GM23338 (cell line): ENCODE results near the gene ME3. TPM values are rescaled to one million over a fixed set of nuclear protein-coding genes. Genes with fewer than 3 reads are reported as not detected.

Experiments used
- ATAC-seq: fragments of 200-7000 bp; cut with Tn5 transposase; 3 replicates; pipeline ENCODE4 v1.9.1; 2020
- DNase-seq: peaks from one replicate; pipeline ENCODE4 v3.0.0-alpha.2; 2015; ENCODE audit warnings: low spot score
- H2AFZ ChIP-seq: fragments of 200-600 bp; sonication (generic); 2 replicates; pipeline ENCODE4 v1.8.0; 2016; ENCODE audit warnings: antibody characterized with exemption, mild to moderate bottlenecking, moderate library complexity
- H3F3A ChIP-seq: fragments of 200-600 bp; sonication (generic); replicated peaks from 2 replicates; pipeline ENCODE4 v1.8.0; 2017; ENCODE audit warnings: antibody characterized with exemption, mixed run types, low read depth
- H3K27ac ChIP-seq: fragments of 200-600 bp; sonication (generic); 2 replicates; pipeline ENCODE4 v1.6.1; 2016; ENCODE audit warnings: low read depth
- H3K27me3 ChIP-seq: fragments of 200-600 bp; sonication (generic); 2 replicates; pipeline ENCODE4 v1.8.0; 2016; ENCODE audit warnings: mild to moderate bottlenecking, mixed run types, moderate library complexity; ENCODE audit not compliant: insufficient read depth
- H3K36me3 ChIP-seq: fragments of 200-600 bp; sonication (generic); 2 replicates; pipeline ENCODE4 v1.8.0; 2016; ENCODE audit warnings: mild to moderate bottlenecking; ENCODE audit not compliant: insufficient read depth
- H3K4me1 ChIP-seq: fragments of 200-600 bp; sonication (generic); 2 replicates; pipeline ENCODE4 v1.8.0; 2016; ENCODE audit warnings: mild to moderate bottlenecking, moderate library complexity; ENCODE audit not compliant: insufficient read depth
- H3K4me2 ChIP-seq: fragments of 200-600 bp; sonication (generic); 2 replicates; pipeline ENCODE4 v1.7.1; 2017; ENCODE audit warnings: mixed run types
- H3K4me3 ChIP-seq: fragments of 200-600 bp; sonication (generic); 2 replicates; pipeline ENCODE4 v1.6.1; 2016; ENCODE audit warnings: mixed run types
- H3K79me2 ChIP-seq: fragments of 200-600 bp; sonication (generic); replicated peaks from 2 replicates; pipeline ENCODE4 v1.8.0; 2017; ENCODE audit warnings: mild to moderate bottlenecking; ENCODE audit not compliant: insufficient read depth
- H3K9me2 ChIP-seq: fragments of 200-600 bp; sonication (generic); 2 replicates; pipeline ENCODE4 v1.8.0; 2017; ENCODE audit not compliant: insufficient read depth
- H4K20me1 ChIP-seq: fragments of 200-600 bp; sonication (generic); replicated peaks from 2 replicates; pipeline ENCODE4 v1.8.0; 2017; ENCODE audit warnings: mild to moderate bottlenecking; ENCODE audit not compliant: insufficient read depth
- H3K27ac Mint-ChIP-seq: 2 replicates; pipeline ENCODE4 v1.8.0; 2020; ENCODE audit warnings: inconsistent platforms, mild to moderate bottlenecking, moderate library complexity, mixed read lengths
- H3K27me3 Mint-ChIP-seq: 3 replicates; pipeline ENCODE4 v1.8.0; 2022; ENCODE audit warnings: low read depth, mild to moderate bottlenecking, moderate library complexity, mixed read lengths, inconsistent platforms; ENCODE audit not compliant: insufficient read depth, poor library complexity
- H3K36me3 Mint-ChIP-seq: 3 replicates; pipeline ENCODE4 v1.8.0; 2021; ENCODE audit warnings: low read depth, mild to moderate bottlenecking, inconsistent platforms, moderate library complexity, mixed read lengths
- H3K4me1 Mint-ChIP-seq: 3 replicates; pipeline ENCODE4 v1.8.0; 2020; ENCODE audit warnings: mild to moderate bottlenecking, inconsistent platforms, mixed read lengths
- H3K4me3 Mint-ChIP-seq: 3 replicates; pipeline ENCODE4 v1.8.0; 2021; ENCODE audit warnings: moderate library complexity, mild to moderate bottlenecking, inconsistent platforms, mixed read lengths
- H3K9me3 Mint-ChIP-seq: 3 replicates; pipeline ENCODE4 v1.8.0; 2020; ENCODE audit warnings: moderate library complexity, mild to moderate bottlenecking, inconsistent platforms, mixed read lengths
- JUNB ChIP-seq: IDR thresholded peaks from one replicate; pipeline ENCODE4 v1.6.1; 2016; ENCODE audit warnings: antibody characterized with exemption; ENCODE audit not compliant: unreplicated experiment
- NANOG ChIP-seq: IDR thresholded peaks from 2 replicates; pipeline ENCODE4 v1.6.1; 2016; ENCODE audit warnings: antibody characterized with exemption, borderline replicate concordance
- POLR2AphosphoS5 ChIP-seq: IDR thresholded peaks from 2 replicates; pipeline ENCODE4 v1.6.1; 2016; ENCODE audit warnings: antibody characterized with exemption, low read depth
- STAT1 ChIP-seq: IDR thresholded peaks from one replicate; pipeline ENCODE4 v1.6.1; 2016; ENCODE audit warnings: antibody characterized with exemption; ENCODE audit not compliant: unreplicated experiment
- ZNF114 ChIP-seq: fragments of 250-450 bp; sonication (Bioruptor Pico); IDR thresholded peaks from 2 replicates; pipeline ENCODE4 v1.5.0; 2020; ENCODE audit warnings: mild to moderate bottlenecking, moderate library complexity
- ZNF331 ChIP-seq: fragments of 250-450 bp; sonication (Bioruptor Pico); IDR thresholded peaks from 2 replicates; pipeline ENCODE4 v1.5.0; 2020; ENCODE audit warnings: low read depth, mild to moderate bottlenecking, moderate library complexity
- ZNF462 ChIP-seq: fragments of 250-450 bp; sonication (Bioruptor Pico); IDR thresholded peaks from 2 replicates; pipeline ENCODE4 v1.5.0; 2020; ENCODE audit warnings: mild to moderate bottlenecking, moderate library complexity
- polyA plus RNA-seq: library from polyadenylated mRNA; unstranded; fragments of >200 nt; fragmentation: Nextera tagmentation; extraction: Ambion mirVana; gene quantifications from 2 replicates; pipeline ENCODE4 v1.2.1, GENCODE V29; 2016
- total RNA-seq: library from RNA; depleted of rRNA; stranded (reverse); fragments of >200 nt; shearing (Covaris generic); gene quantifications from 2 replicates; pipeline ENCODE4 v1.2.3, GENCODE V29; 2014

The ME3 gene
- total and polyA plus RNA-seq, 2 experiments from 2014 or later, result 1.3 to 4.0 TPM

GRCh38 chr11:86440305-86440716 lies 232.1 kb downstream of the ME3 start (continued):
- TF ChIP-seq ZNF462, result no peak
- no peak for TF ChIP-seq NANOG
- no peak for TF ChIP-seq ZNF114 (CRISPR knock-in tag)
- TF ChIP-seq STAT1, result no peak

GRCh38 chr11:86438685-86439084 lies 233.7 kb downstream of the ME3 start:
- H3K4me3 ChIP-seq, result no peak overlapping the region
- Mint-ChIP-seq H3K27ac (peak overlapping the region; percentile 4; the same call in 1 of the 2 replicates), H3K4me3 (no peak overlapping the region), H3K27me3 (peaks cover 1% of the 10 kb centered on the region), H3K36me3 (no peaks in the 10 kb centered on the region), H3K9me3 (no peaks in the 10 kb centered on the region; the same call in 2 of the 3 replicates), H3K4me1 (no peaks in the 10 kb centered on the region; the same call in 2 of the 3 replicates)
- peaks cover 1% of the 10 kb centered on the region; the same call in 1 of the 2 replicates for H3K9me2 ChIP-seq
- H3K36me3 ChIP-seq, result no peaks in the 10 kb centered on the region
- DNase-seq, result no peak
- no peak overlapping the region for H3K4me2 ChIP-seq
- no peaks in the 10 kb centered on the region for H3K79me2 ChIP-seq
- no peak for ATAC-seq
- no peaks in the 10 kb centered on the region for H3K4me1 ChIP-seq
- TF ChIP-seq NANOG (no peak), JUNB (no peak), ZNF331 (CRISPR knock-in tag) (no peak), ZNF462 (no peak), POLR2AphosphoS5 (no peak)
- no peaks in the 10 kb centered on the region for H4K20me1 ChIP-seq
- no peak overlapping the region for H2AFZ ChIP-seq
- no peaks in the 10 kb centered on the region for H3F3A ChIP-seq
- no peak overlapping the region for H3K27ac ChIP-seq
- no peaks in the 10 kb centered on the region for H3K27me3 ChIP-seq
